Neural progenitor cell (in vitro differentiated cells): ENCODE results near the gene NBAS.

Source experiments
- CTCF ChIP-seq: fragments of 200-600 bp; sonication (generic); IDR thresholded peaks from 2 replicates; pipeline ENCODE4 v1.5.1; 2017; ENCODE audit warnings: antibody characterized with exemption, mild to moderate bottlenecking
- EZH2phosphoT487 ChIP-seq: fragments of 200-600 bp; sonication (generic); IDR thresholded peaks from 2 replicates; pipeline ENCODE4 v1.6.1; 2017; ENCODE audit warnings: antibody characterized with exemption

- no peak for TF ChIP-seq CTCF
- TF ChIP-seq EZH2phosphoT487: no peak
These were observed 3.2 kb downstream of the NBAS start for GRCh38 chr2:15557887-15558311.
